Left ventricle myocardium inferior (tissue), 1 donor: Measurements from ENCODE around the gene C1QBP. TPM values are rescaled to one million over a fixed set of nuclear protein-coding genes. Genes with fewer than 3 reads are reported as not detected.

Experiments
- DNase-seq: peaks from one replicate; pipeline ENCODE4 v3.0.0-alpha.2; 2020
- H3K27ac ChIP-seq: fragments of 200-600 bp; replicated peaks from 2 replicates; pipeline ENCODE4 v1.8.0; 2021
- H3K27me3 ChIP-seq: fragments of 200-600 bp; 2 replicates; pipeline ENCODE4 v1.8.0; 2021; ENCODE audit warnings: low read depth
- H3K36me3 ChIP-seq: fragments of 200-600 bp; 2 replicates; pipeline ENCODE4 v1.8.0; 2021
- H3K4me1 ChIP-seq: fragments of 200-600 bp; 2 replicates; pipeline ENCODE4 v1.8.0; 2021
- H3K4me3 ChIP-seq: fragments of 200-600 bp; 2 replicates; pipeline ENCODE4 v1.8.0; 2021; ENCODE audit warnings: mild to moderate bottlenecking, moderate library complexity
- H3K9me3 ChIP-seq: fragments of 200-600 bp; replicated peaks from 2 replicates; pipeline ENCODE4 v1.8.0; 2021
- CTCF ChIP-seq: fragments of 200-600 bp; IDR thresholded peaks from 2 replicates; pipeline ENCODE4 v1.8.0; 2021; ENCODE audit warnings: antibody characterized with exemption, mild to moderate bottlenecking, borderline replicate concordance
- intact Hi-C: fragments of 100-400 bp; cut with micrococcal nuclease; formaldehyde crosslinking; loops from one replicate; pipeline ENCODE4 v1.11.0; 2022
- total RNA-seq: library from RNA; stranded (reverse); fragmentation: NEBNext Ultra II Directional; extraction: Animal tissue kit (Norgen Biotek cat#: 25700); gene quantifications from one replicate; pipeline ENCODE4 v1.2.1, GENCODE V29; 2021
- donor health status: DM: no; HTN: yes; CAD: no; lungs with severe emphysema.

C1QBP gene
- total RNA-seq, 1 donor from 2014 or later: 124 TPM

- TF ChIP-seq CTCF: no peak
- intact Hi-C loops: no loop called here
Measured at GRCh38 chr17:5481451-5481850, 42.5 kb upstream of the C1QBP start.

GRCh38 chr17:5480962-5481361 lies 42.0 kb upstream of the C1QBP start:
- peaks cover 18% of the 10 kb centered on the region for H3K4me1 ChIP-seq
- no peak overlapping the region for H3K27ac ChIP-seq
- intact Hi-C loops: no loop called here
- no peaks in the 10 kb centered on the region for H3K9me3 ChIP-seq
- TF ChIP-seq CTCF: no peak
- H3K36me3 ChIP-seq: peaks cover 84% of the 10 kb centered on the region
- DNase-seq: no peak
- no peak overlapping the region for H3K4me3 ChIP-seq
- H3K27me3 ChIP-seq: no peaks in the 10 kb centered on the region

More at GRCh38 chr17:5481451-5481850, 42.5 kb upstream of the C1QBP start:
- no peak overlapping the region for H3K27ac ChIP-seq
- H3K27me3 ChIP-seq: no peaks in the 10 kb centered on the region
- H3K4me3 ChIP-seq: no peak overlapping the region
- H3K9me3 ChIP-seq: no peaks in the 10 kb centered on the region
- H3K4me1 ChIP-seq: peaks cover 19% of the 10 kb centered on the region
- H3K36me3 ChIP-seq: peaks cover 79% of the 10 kb centered on the region
- DNase-seq: no peak

- peaks cover 95% of the 10 kb centered on the region for H3K36me3 ChIP-seq
- no peak overlapping the region for H3K4me3 ChIP-seq
- DNase-seq: no peak
- no peaks in the 10 kb centered on the region for H3K9me3 ChIP-seq
- no peaks in the 10 kb centered on the region for H3K27me3 ChIP-seq
- TF ChIP-seq CTCF: no peak
- intact Hi-C loops: no loop called here
- no peak overlapping the region for H3K27ac ChIP-seq
- H3K4me1 ChIP-seq: no peaks in the 10 kb centered on the region
Measured at GRCh38 chr17:5478992-5479391, 40.0 kb upstream of the C1QBP start.

GRCh38 chr17:5473906-5474305 lies 35.0 kb upstream of the C1QBP start:
- no peaks in the 10 kb centered on the region for H3K27me3 ChIP-seq
- H3K36me3 ChIP-seq: peaks cover 68% of the 10 kb centered on the region
- TF ChIP-seq CTCF: no peak
- H3K9me3 ChIP-seq: no peaks in the 10 kb centered on the region
- H3K4me1 ChIP-seq: peaks cover 6% of the 10 kb centered on the region
- no peak overlapping the region for H3K27ac ChIP-seq
- intact Hi-C loops: no loop called here
- DNase-seq: no peak
- H3K4me3 ChIP-seq: no peak overlapping the region

- Histone ChIP-seq H3K4me3 (no peak overlapping the region), H3K9me3 (no peaks in the 10 kb centered on the region), H3K27me3 (no peaks in the 10 kb centered on the region), H3K36me3 (peaks cover 54% of the 10 kb centered on the region), H3K4me1 (peaks cover 18% of the 10 kb centered on the region), H3K27ac (no peak overlapping the region)
- no peak for TF ChIP-seq CTCF
- intact Hi-C loops: no loop called here
- no peak for DNase-seq
Measured at GRCh38 chr17:5472511-5472910, 33.6 kb upstream of the C1QBP start.

- no peaks in the 10 kb centered on the region for H3K9me3 ChIP-seq
- no peak for TF ChIP-seq CTCF
- H3K4me1 ChIP-seq: peaks cover 28% of the 10 kb centered on the region
- H3K36me3 ChIP-seq: peaks cover 10% of the 10 kb centered on the region
- H3K27ac ChIP-seq: peak overlapping the region; percentile 84
- peak overlapping the region; percentile 98 for H3K4me3 ChIP-seq
- DNase-seq: no peak
- intact Hi-C loops: no loop called here
- no peaks in the 10 kb centered on the region for H3K27me3 ChIP-seq
Measured at GRCh38 chr17:5468075-5468473, 29.1 kb upstream of the C1QBP start.
